Inferior parietal cortex (tissue), 1 donor: Measurements from ENCODE around the gene SND1.
"Not testable (repeated sequence)": the region's sequence is repeated elsewhere in the genome, so short reads cannot be mapped to it uniquely, and the experiment has no call there.

Experiments
- DNase-seq: peaks from one replicate; pipeline ENCODE4 v3.0.0-alpha.2; 2016; ENCODE audit errors: extremely low spot score

Gene SND1

GRCh38 chr7:127828843-127829500, 177.0 kb downstream of the SND1 start:
- DNase-seq = no peak

- DNase-seq = no peak
Measured at GRCh38 chr7:127831318-127832219, 179.6 kb downstream of the SND1 start.

- no peak for DNase-seq
Measured at GRCh38 chr7:127832592-127832991, 180.6 kb downstream of the SND1 start.

- DNase-seq = no peak
Measured at GRCh38 chr7:127833641-127834040, 181.6 kb downstream of the SND1 start.

GRCh38 chr7:127835679-127836078, 183.7 kb downstream of the SND1 start:
- DNase-seq = no peak

GRCh38 chr7:127837816-127838410, 185.9 kb downstream of the SND1 start:
- DNase-seq = not testable (repeated sequence)

GRCh38 chr7:127838816-127839415, 186.9 kb downstream of the SND1 start:
- peak; percentile 69 for DNase-seq

- DNase-seq = no peak
Measured at GRCh38 chr7:127840226-127840951, 188.4 kb downstream of the SND1 start.

- DNase-seq = no peak
Measured at GRCh38 chr7:127844165-127844564, 192.2 kb downstream of the SND1 start.

GRCh38 chr7:127844707-127845331, 192.8 kb downstream of the SND1 start:
- no peak for DNase-seq

GRCh38 chr7:127845522-127846214, 193.7 kb downstream of the SND1 start:
- no peak for DNase-seq

GRCh38 chr7:127847641-127848040, 195.6 kb downstream of the SND1 start:
- no peak for DNase-seq

- DNase-seq = no peak
Measured at GRCh38 chr7:127848241-127848640, 196.2 kb downstream of the SND1 start.

GRCh38 chr7:127850195-127850594, 198.2 kb downstream of the SND1 start:
- no peak for DNase-seq

- no peak for DNase-seq
Measured at GRCh38 chr7:127854383-127854782, 202.4 kb downstream of the SND1 start.

GRCh38 chr7:127857464-127857841, 205.5 kb downstream of the SND1 start:
- no peak for DNase-seq

- DNase-seq = no peak
Measured at GRCh38 chr7:127858091-127858914, 206.3 kb downstream of the SND1 start.

- no peak for DNase-seq
Measured at GRCh38 chr7:127858915-127859189, 206.9 kb downstream of the SND1 start.

GRCh38 chr7:127859330-127859729, 207.3 kb downstream of the SND1 start:
- no peak for DNase-seq

GRCh38 chr7:127862525-127862924, 210.5 kb downstream of the SND1 start:
- no peak for DNase-seq
